LNCAP (cell line): ENCODE measurements around the gene KIF4B.

Experiments
- TF ChIP-seq, protein P1 (sequence below): fragments of 450-650 bp; IDR thresholded peaks from 2 replicates; pipeline ENCODE4 v1.5.1; 2017; ENCODE audit warnings: mild to moderate bottlenecking

Gene KIF4B

DNA sequence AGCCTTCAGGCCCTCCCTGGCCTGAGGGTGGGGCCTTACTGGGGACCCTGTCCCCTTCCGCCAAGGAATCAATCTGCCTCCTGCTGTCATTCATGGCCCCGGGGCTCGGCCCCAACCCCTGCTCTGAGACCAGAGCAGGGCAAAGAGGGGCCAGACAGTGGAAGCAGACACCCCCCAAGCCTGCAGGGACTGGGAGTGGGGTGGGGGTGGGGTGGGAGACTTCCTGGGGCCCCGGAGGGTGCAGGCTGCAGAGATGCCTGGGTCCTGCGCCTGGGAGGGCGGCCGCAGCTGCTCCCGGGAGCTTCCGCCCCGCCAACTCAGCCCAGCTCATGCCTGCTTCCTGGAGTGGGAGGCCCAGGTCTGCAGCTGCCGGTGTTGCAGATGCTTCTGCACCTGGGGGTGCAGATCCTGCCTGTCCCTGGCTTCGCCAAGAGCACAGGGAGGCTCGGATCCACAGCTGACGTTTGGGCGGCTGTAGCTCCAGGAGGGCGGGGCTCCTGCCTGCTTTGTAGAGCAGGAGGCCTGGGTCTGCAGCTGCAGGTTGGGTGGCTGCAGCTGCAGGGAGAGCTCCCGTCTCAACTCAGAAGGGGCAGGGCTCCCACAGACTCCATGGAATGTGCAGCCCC lies 6.2 kb downstream of the KIF4B start:
- TF ChIP-seq, protein P1, sequence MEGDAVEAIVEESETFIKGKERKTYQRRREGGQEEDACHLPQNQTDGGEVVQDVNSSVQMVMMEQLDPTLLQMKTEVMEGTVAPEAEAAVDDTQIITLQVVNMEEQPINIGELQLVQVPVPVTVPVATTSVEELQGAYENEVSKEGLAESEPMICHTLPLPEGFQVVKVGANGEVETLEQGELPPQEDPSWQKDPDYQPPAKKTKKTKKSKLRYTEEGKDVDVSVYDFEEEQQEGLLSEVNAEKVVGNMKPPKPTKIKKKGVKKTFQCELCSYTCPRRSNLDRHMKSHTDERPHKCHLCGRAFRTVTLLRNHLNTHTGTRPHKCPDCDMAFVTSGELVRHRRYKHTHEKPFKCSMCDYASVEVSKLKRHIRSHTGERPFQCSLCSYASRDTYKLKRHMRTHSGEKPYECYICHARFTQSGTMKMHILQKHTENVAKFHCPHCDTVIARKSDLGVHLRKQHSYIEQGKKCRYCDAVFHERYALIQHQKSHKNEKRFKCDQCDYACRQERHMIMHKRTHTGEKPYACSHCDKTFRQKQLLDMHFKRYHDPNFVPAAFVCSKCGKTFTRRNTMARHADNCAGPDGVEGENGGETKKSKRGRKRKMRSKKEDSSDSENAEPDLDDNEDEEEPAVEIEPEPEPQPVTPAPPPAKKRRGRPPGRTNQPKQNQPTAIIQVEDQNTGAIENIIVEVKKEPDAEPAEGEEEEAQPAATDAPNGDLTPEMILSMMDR = no peak

DNA sequence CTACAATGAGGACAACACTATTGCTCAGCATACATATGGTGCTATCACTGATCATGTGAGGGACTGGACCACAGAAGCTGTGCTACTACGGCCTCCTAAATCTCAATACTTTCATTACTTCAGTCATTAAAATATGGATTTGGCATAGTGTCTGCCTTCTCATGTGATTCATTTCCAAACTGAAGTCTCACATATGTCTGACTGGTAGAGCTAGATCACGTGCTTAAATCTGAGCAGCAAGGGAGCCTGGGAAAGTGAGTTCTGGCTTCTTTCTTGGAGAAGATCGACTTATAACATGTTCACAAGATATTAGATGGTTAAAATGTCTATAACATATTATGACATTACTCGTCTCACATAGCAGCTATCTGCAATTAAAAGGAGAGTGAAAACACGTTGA lies 8.3 kb downstream of the KIF4B start:
- TF ChIP-seq, protein P1 = no peak

DNA sequence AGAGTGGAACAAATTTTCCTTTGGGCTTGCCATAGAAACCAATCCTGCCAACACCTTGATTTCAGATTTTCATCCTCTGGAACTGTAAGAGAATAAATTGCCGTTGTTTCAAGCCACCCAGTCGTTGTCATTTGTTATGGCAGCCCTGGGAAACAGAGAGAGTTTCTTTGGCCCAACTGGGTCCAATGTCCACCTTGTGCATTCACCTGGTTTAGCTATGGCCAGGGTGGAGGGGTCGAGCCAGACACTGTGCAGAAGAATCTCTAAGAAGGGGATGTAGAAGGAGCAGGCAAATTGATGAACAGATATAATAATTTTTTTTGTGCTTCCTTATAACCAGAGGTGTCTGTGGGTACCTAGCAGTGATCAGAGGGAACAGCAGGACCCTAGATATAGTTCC lies 9.8 kb downstream of the KIF4B start:
- TF ChIP-seq, protein P1 = no peak

DNA sequence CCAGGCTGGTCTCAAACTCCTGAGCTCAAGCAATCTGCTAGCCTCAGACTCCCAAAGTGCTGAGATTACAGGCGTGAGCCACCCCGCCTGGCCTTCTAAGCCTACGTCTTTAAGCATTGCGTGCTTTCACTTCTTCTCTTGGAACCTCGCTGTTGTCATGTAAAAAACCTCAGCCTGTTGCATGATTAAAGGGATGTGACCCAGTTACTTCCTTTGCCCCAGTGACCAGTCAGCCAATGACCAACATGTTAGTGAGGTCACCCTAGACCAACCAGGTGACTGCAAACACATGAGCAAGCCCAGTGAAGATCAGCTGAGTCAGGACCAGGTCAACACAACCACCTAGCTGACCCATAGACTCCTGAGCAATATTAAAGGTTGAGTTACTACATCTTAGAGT lies 10.5 kb downstream of the KIF4B start:
- TF ChIP-seq, protein P1 = no peak

DNA sequence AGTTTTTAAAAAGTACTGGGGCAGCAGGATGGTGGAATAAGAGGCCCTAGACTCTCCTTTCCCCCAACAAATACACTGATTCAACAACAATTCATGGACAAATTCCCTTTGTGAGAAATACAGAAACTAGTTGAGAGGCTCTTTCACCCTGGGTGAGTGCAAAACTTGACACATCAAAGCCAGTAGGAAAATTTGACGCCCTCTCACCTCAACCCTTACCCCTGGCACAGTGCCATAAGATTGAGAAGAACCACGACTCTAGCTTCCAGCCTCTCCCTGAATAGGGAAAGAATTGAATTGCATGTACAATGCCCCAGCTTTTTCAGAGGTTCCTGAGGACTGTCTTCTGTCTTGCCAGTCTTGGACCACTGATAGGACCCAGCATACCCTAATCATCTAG lies 12.3 kb downstream of the KIF4B start:
- TF ChIP-seq, protein P1 = no peak

DNA sequence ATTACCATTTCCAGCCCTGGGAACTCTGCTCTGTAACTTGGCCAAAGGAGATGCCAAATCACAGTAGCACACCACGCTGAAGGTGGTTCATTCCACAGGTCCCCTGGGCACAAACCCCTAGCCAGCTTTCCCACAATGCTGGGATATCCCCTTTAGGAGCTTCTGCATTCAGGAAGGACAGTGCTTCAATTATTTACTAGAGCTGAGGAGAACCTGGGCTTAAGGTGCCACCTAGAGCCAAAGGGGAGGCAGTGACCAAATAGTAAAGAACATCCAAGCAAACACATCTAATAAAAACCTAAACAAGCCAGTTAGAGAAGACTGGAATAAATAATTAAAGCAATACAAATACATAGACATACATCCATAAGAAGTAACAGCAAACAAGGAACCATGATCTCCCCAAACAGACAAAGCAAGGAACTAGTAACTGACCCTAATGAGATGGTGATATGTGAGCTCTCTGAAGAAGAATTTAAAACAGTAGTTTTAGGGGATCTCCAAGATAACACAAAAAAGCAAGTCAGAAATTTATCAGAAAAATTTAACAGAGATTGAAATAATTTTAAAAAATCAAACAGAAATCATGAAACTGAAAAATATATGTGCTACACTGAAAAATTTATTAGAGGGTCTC lies 14.6 kb downstream of the KIF4B start:
- TF ChIP-seq, protein P1 = peak; percentile 77

DNA sequence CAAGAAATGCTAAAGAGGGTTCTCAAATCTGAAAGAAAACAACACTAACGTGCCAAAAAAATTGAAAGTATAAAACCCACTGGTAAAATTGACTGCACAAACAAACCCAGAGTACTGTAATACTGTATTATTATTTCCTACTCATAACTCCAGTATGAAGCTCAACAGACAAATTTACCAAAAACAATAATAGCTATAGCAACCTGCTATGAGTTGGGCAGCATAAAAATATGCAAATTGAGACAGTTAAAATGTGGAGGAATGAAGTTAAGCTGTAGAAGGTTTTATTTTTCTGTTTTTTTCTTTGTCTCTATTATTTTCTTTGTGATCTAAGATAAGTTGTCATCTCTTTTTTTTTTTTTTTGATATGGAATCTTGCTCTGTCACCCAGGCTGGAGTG lies 15.7 kb downstream of the KIF4B start:
- TF ChIP-seq, protein P1 = no peak
